HepG2 (cell line): ENCODE measurements around the gene C2CD3. TPM values are rescaled to one million over a fixed set of nuclear protein-coding genes. Genes with fewer than 3 reads are reported as not detected.

Source experiments
- ATAC-seq: fragments of 200-7000 bp; cut with Tn5 transposase; 3 replicates; pipeline ENCODE4 v1.9.1; 2020; ENCODE audit warnings: mild to moderate bottlenecking, moderate library complexity
- BruUV-seq: library from RNA; stranded (reverse); fragments of 400-500 nt; replicated peaks from 2 replicates; lab custom pipeline; 2021; lab: Mats Ljungman, UMichigan
- CTCF ChIA-PET: fragments of 300-600 bp; formaldehyde crosslinking; extraction: SDS; loops from one replicate; lab custom pipeline; 2021; ENCODE audit warnings: low total read pairs, inconsistent platforms, low intra/inter-chr PET ratio; lab: Yijun Ruan, JAX
- POLR2A ChIA-PET: fragments of 350-600 bp; sonication (Branson Sonifier 250); formaldehyde crosslinking; loops from one replicate; lab custom pipeline; 2020; ENCODE audit warnings: antibody characterized with exemption, inconsistent platforms; lab: Yijun Ruan, JAX
- DNase-seq: peaks from one replicate; pipeline ENCODE4 v3.0.0-alpha.2; 2015; ENCODE audit warnings: low spot score
- FAIRE-seq: peaks from 3 replicates; lab custom pipeline; 2011; peaks lifted over from hg19 to GRCh38; lab: Jason Lieb, UNC
- H2AFZ ChIP-seq: one replicate; pipeline ENCODE4 v1.6.1; 2011; ENCODE audit warnings: low read length, inconsistent platforms
- H3K27ac ChIP-seq: fragments of 300-600 bp; 3 replicates; pipeline ENCODE4 v1.8.0; 2011; ENCODE audit warnings: mixed run types, mild to moderate bottlenecking, mixed read lengths, low read length, inconsistent platforms; ENCODE audit not compliant: insufficient read depth; ENCODE audit errors: extremely low read length
- H3K27me3 ChIP-seq, 2 experiments: fragments of 200-600 bp in 1 of 2; 2 replicates in 1 of 2; 3 replicates in 1 of 2; pipeline versions ENCODE4 v1.6.0 to v1.8.0; 2011; ENCODE audit warnings: low read length in 2 of 2, mild to moderate bottlenecking in 2 of 2, moderate library complexity in 2 of 2, inconsistent platforms in 1 of 2; ENCODE audit not compliant: insufficient read depth in 2 of 2, control insufficient read depth in 1 of 2
- H3K36me3 ChIP-seq, 2 experiments: fragments of 200-600 bp in 1 of 2; replicated peaks in 1 of 2; 2 replicates in 1 of 2; 3 replicates in 1 of 2; pipeline versions ENCODE4 v1.5.1 to v1.8.0; 2011; ENCODE audit warnings: low read length in 2 of 2, inconsistent platforms in 1 of 2; ENCODE audit not compliant: insufficient read depth in 2 of 2, control insufficient read depth in 1 of 2
- H3K4me1 ChIP-seq: 2 replicates; pipeline ENCODE4 v1.5.1; 2012; ENCODE audit warnings: low read length, inconsistent platforms; ENCODE audit not compliant: insufficient read depth
- H3K4me2 ChIP-seq: 2 replicates; pipeline ENCODE4 v1.6.0; 2011; ENCODE audit warnings: low read depth, low read length, inconsistent platforms
- H3K4me3 ChIP-seq, 3 experiments: fragments of 200-600 bp in 1 of 3; sonication (generic), shearing (Covaris generic) in 1 of 3; replicated peaks in 1 of 3; 2 replicates each; pipeline ENCODE4 v1.5.1; 2011 to 2016; ENCODE audit warnings: low read length in 3 of 3, inconsistent platforms in 2 of 3, low read depth in 2 of 3, mild to moderate bottlenecking in 2 of 3, control low read depth in 1 of 3, mixed read lengths in 1 of 3; ENCODE audit not compliant: insufficient read depth in 1 of 3
- H3K79me2 ChIP-seq: one replicate; pipeline ENCODE4 v1.6.1; 2011; ENCODE audit warnings: low read length, inconsistent platforms; ENCODE audit not compliant: insufficient read depth
- H3K9ac ChIP-seq: 2 replicates; pipeline ENCODE4 v1.6.0; 2011; ENCODE audit warnings: mild to moderate bottlenecking, low read depth, low read length, inconsistent platforms; ENCODE audit not compliant: insufficient read depth
- H3K9me3 ChIP-seq: 2 replicates; pipeline ENCODE4 v1.5.1; 2012; ENCODE audit warnings: mild to moderate bottlenecking, low read length
- H4K20me1 ChIP-seq: 2 replicates; pipeline ENCODE4 v1.6.0; 2011; ENCODE audit warnings: inconsistent platforms, mild to moderate bottlenecking, low read length, moderate library complexity; ENCODE audit not compliant: insufficient read depth
- BRF2 ChIP-seq: sonication (generic); formaldehyde crosslinking; IDR thresholded peaks from 2 replicates; pipeline ENCODE4 v1.8.1; 2022; ENCODE audit warnings: mild to moderate bottlenecking, missing genetic modification reagents
- MED1 ChIP-seq: sonication (generic); formaldehyde crosslinking; IDR thresholded peaks from 2 replicates; pipeline ENCODE4 v1.4.0; 2020; ENCODE audit warnings: missing genetic modification reagents
- NONO ChIP-seq, 2 experiments: fragments of 450-650 bp in 1 of 2; sonication (generic) in 1 of 2; formaldehyde crosslinking in 1 of 2; IDR thresholded peaks in 1 of 2; conservative IDR thresholded peaks in 1 of 2; 2 replicates each; pipeline versions ENCODE4 v1.6.1 to v1.8.0; 2017 to 2022; ENCODE audit warnings: mild to moderate bottlenecking in 1 of 2, missing genetic modification reagents in 1 of 2, moderate library complexity in 1 of 2
- PTBP1 ChIP-seq: fragments of 200-400 bp; formaldehyde crosslinking; IDR thresholded peaks from 2 replicates; pipeline ENCODE4 v1.6.1; 2018; ENCODE audit warnings: low read length, low read depth; ENCODE audit not compliant: poor library complexity, severe bottlenecking
- ZNF263 ChIP-seq: sonication (generic); formaldehyde crosslinking; IDR thresholded peaks from 2 replicates; pipeline ENCODE4 v1.4.0; 2020; ENCODE audit warnings: missing genetic modification reagents
- ZNF567 ChIP-seq: sonication (generic); formaldehyde crosslinking; IDR thresholded peaks from 2 replicates; pipeline ENCODE4 v1.8.1; 2023; ENCODE audit warnings: mild to moderate bottlenecking, missing genetic modification reagents, borderline replicate concordance
- WGBS: methylation state at CpG from one replicate; pipeline ENCODE4 v1.1.6; 2017; ENCODE audit warnings: low lambda C conversion rate; 5-methylcytosine and 5-hydroxymethylcytosine counted together
- in situ Hi-C: cut with HindIII; loops from 2 replicates; pipeline ENCODE4 v1.10.0; 2017; ENCODE audit warnings: low pct_unique_long_range_greater_than_20kb; ENCODE audit not compliant: extremely low pct_ligation_motif_present
- intact Hi-C: fragments of 100-400 bp; cut with micrococcal nuclease; formaldehyde crosslinking; loops from one replicate; pipeline ENCODE4 v1.10.0; 2022; ENCODE audit not compliant: unreplicated experiment
- polyA plus RNA-seq, 8 experiments: library from polyadenylated mRNA; depleted of rRNA in 3 of 8; stranded (reverse) in 7 of 8; unstranded in 1 of 8; fragments of >200 nt; fragmentation: Illumina TruSeq in 4 of 8; extraction: Trizol in 4 of 8; gene quantifications; 2 replicates each; pipeline versions ENCODE4 v1.2.1 to v1.2.3, GENCODE V29; 2011 to 2016; ENCODE audit warnings: low read depth in 4 of 8, missing spikeins in 1 of 8, mixed read lengths in 1 of 8; ENCODE audit not compliant: insufficient read depth in 1 of 8
- total RNA-seq, 5 experiments: library from RNA; depleted of rRNA; stranded (reverse); fragments of >200 nt; fragmentation: Illumina TruSeq; extraction: Trizol; gene quantifications; 2 replicates each; pipeline ENCODE4 v1.2.3, GENCODE V29; 2016; ENCODE audit warnings: low read depth in 1 of 5

Gene C2CD3
- total and polyA plus RNA-seq, 2 of the 13 experiments (the other 11 are each of a cell fraction or from before 2014, with no cell fraction given) = 5.5 to 6.4 TPM

- no peak for ATAC-seq
- TF ChIP-seq ZNF263 (CRISPR knock-in tag) (0 out of 2 replicates have a peak, but pooled peaks have one; percentile 29), ZNF567 (CRISPR knock-in tag) (no peak)
- TF ChIP-seq, all 625 proteins: peak for 1
- Histone ChIP-seq H3K27ac (no peak overlapping the region), H3K9ac (no peak overlapping the region), H2AFZ (no peak overlapping the region), H3K27me3 (no peaks in the 10 kb centered on the region), H3K79me2 (no peaks in the 10 kb centered on the region), H4K20me1 (no peaks in the 10 kb centered on the region), H3K4me2 (no peak overlapping the region), H3K4me3 (no peak overlapping the region), H3K9me3 (no peaks in the 10 kb centered on the region), H3K36me3 (no peaks in the 10 kb centered on the region), H3K4me1 (peaks cover 20% of the 10 kb centered on the region)
- intact Hi-C loops = loop anchor here (1.0 to 2.0 kb wide), 2 partner anchors 173 to 356 kb away; no protein-coding TSS in a partner anchor
- CTCF ChIA-PET = interaction anchor here (1.3 kb wide), 1 partner anchor 125 kb away, joined by 3 read pairs; no protein-coding TSS in a partner anchor
- POLR2A ChIA-PET = no interaction called here
- in situ Hi-C loops = loop anchor here (10.0 to 25.0 kb wide), 2 partner anchors 130 to 197 kb away; partner anchors contain the start of genes C2CD3 and PPME1
- DNase-seq (no peak), FAIRE-seq (no peak)
- 74% methylated on average over 10 of the region's 10 CpGs for whole genome bisulfite sequencing
- BruUV-seq = no TSS peak
Observed at GRCh38 chr11:73965076-73965763, 205.6 kb downstream of the C2CD3 start.

- peak; percentile 11; the same call in 2 of the 3 replicates for ATAC-seq
Observed at GRCh38 chr11:73963861-73964260, 206.9 kb downstream of the C2CD3 start.

More at GRCh38 chr11:73963861-73964260, 206.9 kb downstream of the C2CD3 start:
- no peaks in the 10 kb centered on the region for H3K79me2 ChIP-seq
- in situ Hi-C loops = loop anchor here (10.0 to 25.0 kb wide), 2 partner anchors 131 to 198 kb away; partner anchors contain the start of genes C2CD3 and PPME1
- H3K4me2 ChIP-seq = peak overlapping the region; percentile 53; the same call in 1 of the 2 replicates
- ChIA-PET CTCF (no interaction called here), POLR2A (no interaction called here)
- H3K27ac ChIP-seq = no peak overlapping the region
- no peaks in the 10 kb centered on the region for H3K36me3 ChIP-seq
- FAIRE-seq = no peak
- intact Hi-C loops = loop anchor here (1.0 to 5.0 kb wide), 3 partner anchors 126 to 357 kb away; partner anchors contain the start of genes C2CD3 and PPME1
- no peak overlapping the region for H2AFZ ChIP-seq
- no peak overlapping the region for H3K9ac ChIP-seq
- peaks cover 20% of the 10 kb centered on the region for H3K4me1 ChIP-seq
- no TSS peak for BruUV-seq
- H3K4me3 ChIP-seq = no peak overlapping the region; a peak in 1 of 6 replicates
- no peaks in the 10 kb centered on the region for H3K9me3 ChIP-seq
- TF ChIP-seq PTBP1 (no peak), BRF2 (no peak), NONO (IDR thresholded peaks at IDR 0.05) (no peak), NONO (CRISPR knock-in tag; conservative IDR thresholded peaks at IDR 0.05) (no peak), MED1 (CRISPR knock-in tag) (no peak)
- WGBS = 78% methylated on average over 8 of the region's 8 CpGs
- DNase-seq = no peak
- no peaks in the 10 kb centered on the region for H3K27me3 ChIP-seq
- H4K20me1 ChIP-seq = no peaks in the 10 kb centered on the region
